Activated B cell treated with CpG ODN at 0.5 μM for 24 hours (primary cell): ENCODE results near the gene TMEM125. TPM values are rescaled to one million over a fixed set of nuclear protein-coding genes. Genes with fewer than 3 reads are reported as not detected.

Experiments used
- ATAC-seq: fragments of 200-7000 bp; cut with Tn5 transposase; one replicate; pipeline ENCODE4 v1.10.0; 2021; ENCODE audit warnings: low read depth, mild to moderate bottlenecking, moderate library complexity
- CTCF ChIA-PET: fragments of 350-600 bp; sonication (Branson Sonifier 250); formaldehyde crosslinking; loops from one replicate; lab custom pipeline; 2021; ENCODE audit warnings: antibody characterized with exemption; lab: Charles Lee
- POLR2A ChIA-PET: fragments of 350-600 bp; sonication (Branson Sonifier 250); formaldehyde crosslinking; loops from one replicate; lab custom pipeline; 2021; ENCODE audit warnings: antibody characterized with exemption; lab: Charles Lee
- DNase-seq: peaks from one replicate; pipeline ENCODE4 v3.0.0; 2022
- H3K27ac Mint-ChIP-seq: one replicate; pipeline ENCODE4 v1.8.0; 2020; ENCODE audit warnings: mixed read lengths
- H3K27me3 Mint-ChIP-seq: one replicate; pipeline ENCODE4 v1.8.0; 2021; ENCODE audit warnings: mixed read lengths
- H3K36me3 Mint-ChIP-seq: one replicate; pipeline ENCODE4 v1.8.0; 2021; ENCODE audit warnings: low read depth, mixed read lengths
- H3K4me1 Mint-ChIP-seq: one replicate; pipeline ENCODE4 v1.8.0; 2021; ENCODE audit warnings: mixed read lengths
- H3K4me3 Mint-ChIP-seq: one replicate; pipeline ENCODE4 v1.8.0; 2020; ENCODE audit warnings: mild to moderate bottlenecking, mixed read lengths
- H3K9me3 Mint-ChIP-seq: one replicate; pipeline ENCODE4 v1.8.0; 2020; ENCODE audit warnings: mixed read lengths
- CTCF ChIP-seq: fragments of 200-600 bp; IDR thresholded peaks from one replicate; pipeline ENCODE4 v1.8.0; 2022; ENCODE audit warnings: antibody characterized with exemption, mild to moderate bottlenecking
- intact Hi-C: fragments of 100-400 bp; cut with micrococcal nuclease; formaldehyde crosslinking; loops from one replicate; pipeline ENCODE4 v1.15.1; 2024
- total RNA-seq: library from RNA; stranded (reverse); gene quantifications from 2 replicates; pipeline ENCODE4 v1.2.3, GENCODE V29; 2022

Gene TMEM125
- total RNA-seq, 1 donor from 2014 or later: not detected

- CTCF ChIA-PET: no interaction called here
- no peaks in the 10 kb centered on the region for H3K4me1 Mint-ChIP-seq
Measured at GRCh38 chr1:43311521-43311920, 41.7 kb downstream of the TMEM125 start.

GRCh38 chr1:43312212-43312623 lies 42.4 kb downstream of the TMEM125 start:
- no peak for TF ChIP-seq CTCF
- Mint-ChIP-seq H3K4me3 (no peak overlapping the region), H3K4me1 (no peaks in the 10 kb centered on the region), H3K27me3 (peaks cover 7% of the 10 kb centered on the region), H3K36me3 (no peaks in the 10 kb centered on the region), H3K9me3 (no peaks in the 10 kb centered on the region), H3K27ac (no peak overlapping the region)
- no peak for DNase-seq
- ChIA-PET POLR2A (no interaction called here), CTCF (no interaction called here)
- ATAC-seq: no peak
- intact Hi-C loops: no loop called here

More at GRCh38 chr1:43311521-43311920, 41.7 kb downstream of the TMEM125 start:
- H3K36me3 Mint-ChIP-seq: no peaks in the 10 kb centered on the region
- no peak for DNase-seq
- H3K4me3 Mint-ChIP-seq: no peak overlapping the region
- POLR2A ChIA-PET: no interaction called here
- intact Hi-C loops: no loop called here
- H3K27ac Mint-ChIP-seq: no peak overlapping the region
- ATAC-seq: no peak
- no peak for TF ChIP-seq CTCF
- peaks cover 7% of the 10 kb centered on the region for H3K27me3 Mint-ChIP-seq
- no peaks in the 10 kb centered on the region for H3K9me3 Mint-ChIP-seq

GRCh38 chr1:43312663-43313515 lies 43.1 kb downstream of the TMEM125 start:
- intact Hi-C loops: no loop called here
- H3K27ac Mint-ChIP-seq: no peak overlapping the region
- H3K36me3 Mint-ChIP-seq: no peaks in the 10 kb centered on the region
- no peaks in the 10 kb centered on the region for H3K4me1 Mint-ChIP-seq
- ChIA-PET CTCF (no interaction called here), POLR2A (no interaction called here)
- no peak for ATAC-seq
- no peak for TF ChIP-seq CTCF
- H3K27me3 Mint-ChIP-seq: peaks cover 3% of the 10 kb centered on the region
- no peak for DNase-seq
- H3K9me3 Mint-ChIP-seq: no peaks in the 10 kb centered on the region
- H3K4me3 Mint-ChIP-seq: no peak overlapping the region

- ChIA-PET POLR2A (no interaction called here), CTCF (no interaction called here)
- Mint-ChIP-seq H3K9me3 (no peaks in the 10 kb centered on the region), H3K4me1 (no peaks in the 10 kb centered on the region), H3K27me3 (no peaks in the 10 kb centered on the region), H3K36me3 (no peaks in the 10 kb centered on the region), H3K4me3 (no peak overlapping the region), H3K27ac (no peak overlapping the region)
- ATAC-seq (no peak), DNase-seq (no peak)
- intact Hi-C loops: no loop called here
- no peak for TF ChIP-seq CTCF
Measured at GRCh38 chr1:43313771-43314170, 44.0 kb downstream of the TMEM125 start.

- H3K4me1 Mint-ChIP-seq: no peaks in the 10 kb centered on the region
- DNase-seq (no peak), ATAC-seq (no peak)
- no peaks in the 10 kb centered on the region for H3K27me3 Mint-ChIP-seq
- intact Hi-C loops: no loop called here
- ChIA-PET POLR2A (no interaction called here), CTCF (no interaction called here)
- TF ChIP-seq CTCF: no peak
- no peak overlapping the region for H3K4me3 Mint-ChIP-seq
- no peaks in the 10 kb centered on the region for H3K36me3 Mint-ChIP-seq
- H3K27ac Mint-ChIP-seq: no peak overlapping the region
- H3K9me3 Mint-ChIP-seq: no peaks in the 10 kb centered on the region
Measured at GRCh38 chr1:43314233-43314632, 44.5 kb downstream of the TMEM125 start.
